Activated CD4-positive, alpha-beta memory T cell treated with anti-CD3 and anti-CD28 coated beads, Interleukin-2, amount 10 ng/mL, durations not matched to agents 7 days and 5 days (primary cell): ENCODE data around the gene KLHL28. TPM values are rescaled to one million over a fixed set of nuclear protein-coding genes. Genes with fewer than 3 reads are reported as not detected.

Source experiments
- CTCF ChIA-PET: fragments of 350-600 bp; sonication (Branson Sonifier 250); formaldehyde crosslinking; loops from one replicate; lab custom pipeline; 2021; ENCODE audit warnings: antibody characterized with exemption, inconsistent platforms; lab: Charles Lee
- POLR2A ChIA-PET: fragments of 350-600 bp; sonication (Branson Sonifier 250); formaldehyde crosslinking; loops from one replicate; lab custom pipeline; 2021; ENCODE audit warnings: antibody characterized with exemption; lab: Charles Lee
- DNase-seq: peaks from one replicate; pipeline ENCODE4 v3.0.0-alpha.2; 2020
- H3K27ac Mint-ChIP-seq: one replicate; pipeline ENCODE4 v1.8.0; 2021; ENCODE audit warnings: mild to moderate bottlenecking, mixed read lengths
- H3K27me3 Mint-ChIP-seq: one replicate; pipeline ENCODE4 v1.8.0; 2021; ENCODE audit warnings: mixed read lengths
- H3K36me3 Mint-ChIP-seq: one replicate; pipeline ENCODE4 v1.8.0; 2021; ENCODE audit warnings: low read depth, mixed read lengths
- H3K4me1 Mint-ChIP-seq: one replicate; pipeline ENCODE4 v1.8.0; 2021; ENCODE audit warnings: mixed read lengths
- H3K4me3 Mint-ChIP-seq: one replicate; pipeline ENCODE4 v1.8.0; 2021; ENCODE audit warnings: mild to moderate bottlenecking, mixed read lengths
- H3K9me3 Mint-ChIP-seq: one replicate; pipeline ENCODE4 v1.8.0; 2021; ENCODE audit warnings: mixed read lengths
- total RNA-seq, 2 experiments: library from RNA; stranded (reverse); gene quantifications; one replicate each; pipeline ENCODE4 v1.2.3, GENCODE V29; 2021

Gene KLHL28
- total RNA-seq, 2 experiments from 2014 or later, result 19.1 to 19.8 TPM

GRCh38 chr14:44971459-44971858 is 9.7 kb upstream of the KLHL28 start:
- H3K27me3 Mint-ChIP-seq, result no peaks in the 10 kb centered on the region
- DNase-seq, result no peak
- no peak overlapping the region for H3K4me3 Mint-ChIP-seq
- POLR2A ChIA-PET, result no interaction called here
- H3K4me1 Mint-ChIP-seq, result peaks cover 59% of the 10 kb centered on the region
- CTCF ChIA-PET, result no interaction called here
- no peak overlapping the region for H3K27ac Mint-ChIP-seq
- H3K36me3 Mint-ChIP-seq, result peaks cover 38% of the 10 kb centered on the region
- H3K9me3 Mint-ChIP-seq, result peaks cover 16% of the 10 kb centered on the region

- Mint-ChIP-seq H3K36me3 (peaks cover 38% of the 10 kb centered on the region), H3K9me3 (peaks cover 16% of the 10 kb centered on the region), H3K27ac (no peak overlapping the region), H3K4me1 (peaks cover 59% of the 10 kb centered on the region), H3K27me3 (no peaks in the 10 kb centered on the region), H3K4me3 (no peak overlapping the region)
- ChIA-PET CTCF (no interaction called here), POLR2A (no interaction called here)
- DNase-seq, result no peak
Observed at GRCh38 chr14:44970907-44971306, 9.2 kb upstream of the KLHL28 start.

- H3K4me3 Mint-ChIP-seq, result no peak overlapping the region
- H3K36me3 Mint-ChIP-seq, result peaks cover 45% of the 10 kb centered on the region
- DNase-seq, result no peak
- H3K27me3 Mint-ChIP-seq, result no peaks in the 10 kb centered on the region
- no peak overlapping the region for H3K27ac Mint-ChIP-seq
- ChIA-PET POLR2A (no interaction called here), CTCF (no interaction called here)
- H3K4me1 Mint-ChIP-seq, result peaks cover 71% of the 10 kb centered on the region
- H3K9me3 Mint-ChIP-seq, result peaks cover 18% of the 10 kb centered on the region
Observed at GRCh38 chr14:44968714-44969113, 7.0 kb upstream of the KLHL28 start.

- POLR2A ChIA-PET, result no interaction called here
- Mint-ChIP-seq H3K4me1 (peaks cover 71% of the 10 kb centered on the region), H3K9me3 (peaks cover 15% of the 10 kb centered on the region), H3K36me3 (peaks cover 37% of the 10 kb centered on the region), H3K27me3 (no peaks in the 10 kb centered on the region), H3K4me3 (no peak overlapping the region), H3K27ac (no peak overlapping the region)
- CTCF ChIA-PET, result no interaction called here
- DNase-seq, result no peak
Observed at GRCh38 chr14:44966601-44967336, 5.0 kb upstream of the KLHL28 start.

GRCh38 chr14:44963775-44964380 is 2.1 kb upstream of the KLHL28 start:
- Mint-ChIP-seq H3K4me3 (no peak overlapping the region), H3K27ac (no peak overlapping the region), H3K9me3 (peaks cover 7% of the 10 kb centered on the region), H3K27me3 (no peaks in the 10 kb centered on the region), H3K4me1 (peaks cover 64% of the 10 kb centered on the region), H3K36me3 (peaks cover 21% of the 10 kb centered on the region)
- DNase-seq, result no peak
- ChIA-PET POLR2A (interaction anchor here (1.1 to 5.1 kb wide), 5 partner anchors 50 to 289 kb away, joined by 3 to 77 read pairs (median 33); partner anchors contain the start of genes FANCM, FKBP3, MIS18BP1 and PRPF39), CTCF (no interaction called here)

GRCh38 chr14:44963044-44963528 is 1.3 kb upstream of the KLHL28 start:
- POLR2A ChIA-PET, result interaction anchor here (0.7 to 5.1 kb wide), 16 partner anchors 15 to 290 kb away, joined by 3 to 77 read pairs (median 5); partner anchors contain the start of genes FANCM, FKBP3, MIS18BP1 and PRPF39
- Mint-ChIP-seq H3K4me1 (peaks cover 63% of the 10 kb centered on the region), H3K27me3 (no peaks in the 10 kb centered on the region), H3K9me3 (peaks cover 2% of the 10 kb centered on the region), H3K27ac (no peak overlapping the region), H3K36me3 (peaks cover 15% of the 10 kb centered on the region), H3K4me3 (no peak overlapping the region)
- DNase-seq, result no peak
- CTCF ChIA-PET, result interaction anchor here (0.6 to 1.5 kb wide), 3 partner anchors 121 to 300 kb away, joined by 3 to 7 read pairs (median 6); partner anchors contain the start of gene MIS18BP1

- peaks cover 61% of the 10 kb centered on the region for H3K4me1 Mint-ChIP-seq
- peaks cover 2% of the 10 kb centered on the region for H3K9me3 Mint-ChIP-seq
- no peaks in the 10 kb centered on the region for H3K27me3 Mint-ChIP-seq
- no peak overlapping the region for H3K27ac Mint-ChIP-seq
- no peak overlapping the region for H3K4me3 Mint-ChIP-seq
- DNase-seq, result no peak
- POLR2A ChIA-PET, result interaction anchor here (0.7 to 5.1 kb wide), 24 partner anchors 8 to 290 kb away, joined by 3 to 77 read pairs (median 4); partner anchors contain the start of genes FANCM, FKBP3, MIS18BP1 and PRPF39
- peaks cover 13% of the 10 kb centered on the region for H3K36me3 Mint-ChIP-seq
- CTCF ChIA-PET, result interaction anchor here (0.6 to 1.5 kb wide), 5 partner anchors 49 to 301 kb away, joined by 3 to 7 read pairs (median 4); partner anchors contain the start of genes FKBP3 and MIS18BP1
Observed at GRCh38 chr14:44962334-44963043, 742 bp upstream of the KLHL28 start.

GRCh38 chr14:44961151-44961553 is 595 bp downstream of the KLHL28 start:
- ChIA-PET POLR2A (interaction anchor here (0.7 to 5.1 kb wide), 19 partner anchors 9 to 292 kb away, joined by 3 to 77 read pairs (median 6); partner anchors contain the start of genes FANCM, FKBP3, MIS18BP1 and PRPF39), CTCF (interaction anchor here (1.0 to 1.4 kb wide), 2 partner anchors 129 to 173 kb away, joined by 3 to 4 read pairs; partner anchors contain the start of gene FKBP3)
- no peak overlapping the region for H3K27ac Mint-ChIP-seq
- peaks cover 2% of the 10 kb centered on the region for H3K9me3 Mint-ChIP-seq
- DNase-seq, result peak; percentile 65
- no peaks in the 10 kb centered on the region for H3K27me3 Mint-ChIP-seq
- H3K4me1 Mint-ChIP-seq, result peaks cover 52% of the 10 kb centered on the region
- H3K4me3 Mint-ChIP-seq, result no peak overlapping the region
- H3K36me3 Mint-ChIP-seq, result peaks cover 10% of the 10 kb centered on the region

- POLR2A ChIA-PET, result interaction anchor here (1.1 to 5.1 kb wide), 11 partner anchors 8 to 292 kb away, joined by 3 to 77 read pairs (median 15); partner anchors contain the start of genes FANCM, FKBP3, MIS18BP1 and PRPF39
- DNase-seq, result no peak
- Mint-ChIP-seq H3K36me3 (peaks cover 12% of the 10 kb centered on the region), H3K4me1 (peaks cover 52% of the 10 kb centered on the region), H3K27me3 (no peaks in the 10 kb centered on the region), H3K27ac (no peak overlapping the region), H3K4me3 (no peak overlapping the region), H3K9me3 (peaks cover 1% of the 10 kb centered on the region)
- CTCF ChIA-PET, result interaction anchor here (1.0 kb wide), 1 partner anchor 129 kb away, joined by 3 read pairs; no protein-coding TSS in a partner anchor
Observed at GRCh38 chr14:44960646-44961045, 1.1 kb downstream of the KLHL28 start.

DNA sequence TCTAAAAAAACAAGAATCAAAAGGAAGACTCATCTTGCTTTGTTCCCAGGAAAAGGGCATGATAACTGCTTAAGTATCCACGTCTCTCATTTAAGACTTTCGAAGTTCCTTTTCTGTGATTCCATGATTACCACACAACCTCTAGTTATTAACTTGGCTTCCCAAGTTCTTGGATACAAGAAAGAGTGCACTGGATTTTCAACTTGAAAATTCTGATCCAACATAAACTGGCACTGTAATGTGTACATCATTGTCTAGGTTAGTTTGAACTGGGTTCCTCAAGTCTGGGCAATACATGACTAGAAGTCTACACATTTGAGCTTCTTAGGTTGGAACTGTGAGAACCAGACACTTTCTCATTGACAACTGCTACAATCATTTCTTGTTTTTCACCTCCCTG is 1.6 kb downstream of the KLHL28 start:
- H3K36me3 Mint-ChIP-seq, result peaks cover 10% of the 10 kb centered on the region
- ChIA-PET POLR2A (interaction anchor here (1.8 to 5.1 kb wide), 8 partner anchors 8 to 293 kb away, joined by 5 to 77 read pairs (median 21); partner anchors contain the start of genes FANCM, FKBP3, MIS18BP1 and PRPF39), CTCF (no interaction called here)
- H3K4me1 Mint-ChIP-seq, result peaks cover 48% of the 10 kb centered on the region
- H3K4me3 Mint-ChIP-seq, result no peak overlapping the region
- no peak for DNase-seq
- H3K9me3 Mint-ChIP-seq, result no peaks in the 10 kb centered on the region
- no peaks in the 10 kb centered on the region for H3K27me3 Mint-ChIP-seq
- no peak overlapping the region for H3K27ac Mint-ChIP-seq

DNA sequence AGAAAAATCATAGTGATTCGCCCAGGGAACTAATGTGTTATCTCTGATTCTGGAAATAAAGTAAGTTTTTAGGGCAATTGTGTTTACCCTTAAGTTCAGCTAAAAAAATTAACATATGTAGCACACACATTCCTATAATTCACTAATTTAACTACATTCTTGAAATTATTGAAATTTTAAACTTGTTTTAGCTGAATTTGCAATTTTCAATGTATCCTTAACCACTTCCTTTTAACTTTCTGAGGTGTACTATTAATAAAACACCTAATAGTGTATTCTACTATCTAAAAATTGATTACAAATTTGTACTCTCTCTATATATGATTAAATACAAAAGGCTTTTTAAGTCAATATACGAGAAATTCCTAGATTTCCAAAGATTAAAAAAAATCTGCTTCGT is 2.2 kb downstream of the KLHL28 start:
- H3K4me3 Mint-ChIP-seq, result no peak overlapping the region
- no peaks in the 10 kb centered on the region for H3K9me3 Mint-ChIP-seq
- CTCF ChIA-PET, result no interaction called here
- no peaks in the 10 kb centered on the region for H3K27me3 Mint-ChIP-seq
- H3K36me3 Mint-ChIP-seq, result peaks cover 7% of the 10 kb centered on the region
- POLR2A ChIA-PET, result interaction anchor here (1.6 to 5.0 kb wide), 2 partner anchors 125 to 294 kb away, joined by 4 to 62 read pairs; partner anchors contain the start of genes MIS18BP1 and PRPF39
- H3K4me1 Mint-ChIP-seq, result peaks cover 43% of the 10 kb centered on the region
- no peak overlapping the region for H3K27ac Mint-ChIP-seq
- no peak for DNase-seq

- Mint-ChIP-seq H3K9me3 (no peaks in the 10 kb centered on the region), H3K4me3 (no peak overlapping the region), H3K4me1 (peaks cover 32% of the 10 kb centered on the region), H3K36me3 (peaks cover 14% of the 10 kb centered on the region), H3K27me3 (no peaks in the 10 kb centered on the region), H3K27ac (no peak overlapping the region)
- ChIA-PET CTCF (no interaction called here), POLR2A (no interaction called here)
- DNase-seq, result no peak
Observed at GRCh38 chr14:44956866-44957265, 4.9 kb downstream of the KLHL28 start.
